HCT116 (cell line): ENCODE results near the gene PDK2. TPM values are rescaled to one million over a fixed set of nuclear protein-coding genes. Genes with fewer than 3 reads are reported as not detected.

ENCODE experiments used
- ATAC-seq: fragments of 200-7000 bp; cut with Tn5 transposase; 2 replicates; pipeline ENCODE4 v1.9.1; 2020; ENCODE audit warnings: mild to moderate bottlenecking, moderate library complexity
- BruUV-seq: library from RNA; stranded (reverse); fragments of 400-500 nt; replicated peaks from 2 replicates; lab custom pipeline; 2021; lab: Mats Ljungman, UMichigan
- CTCF ChIA-PET: fragments of 300-600 bp; sonication (Branson Sonifier 250); formaldehyde crosslinking; loops from one replicate; lab custom pipeline; 2021; ENCODE audit warnings: antibody characterized with exemption; lab: Charles Lee
- POLR2A ChIA-PET: fragments of 300-600, 350-600 bp; sonication (Branson Sonifier 250); formaldehyde crosslinking; loops from one replicate; lab custom pipeline; 2021; ENCODE audit warnings: antibody characterized with exemption; lab: Charles Lee
- RAD21 ChIA-PET, 2 experiments: fragments of 300-600 bp; sonication (Branson Sonifier 250); formaldehyde crosslinking; loops; one replicate each; lab custom pipeline; 2023; ENCODE audit warnings: low total read pairs in 2 of 2; ENCODE audit not compliant: uncharacterized antibody in 2 of 2, unreplicated experiment in 2 of 2, low non-redundant PET in 1 of 2; lab: Charles Lee
- DNase-seq: peaks from one replicate; pipeline ENCODE4 v3.0.0-alpha.2; 2010; ENCODE audit warnings: low read depth, low spot score
- H2AFZ ChIP-seq: fragments of 200-600 bp; shearing (Covaris generic), sonication (generic); 2 replicates; pipeline ENCODE4 v1.6.1; 2017; ENCODE audit warnings: low read depth, mixed run types, mixed read lengths, antibody characterized with exemption, low read length; ENCODE audit not compliant: poor library complexity, severe bottlenecking
- H3K27ac ChIP-seq: 2 replicates; pipeline ENCODE4 v1.5.1; 2012; ENCODE audit warnings: low read depth, low read length
- H3K27me3 ChIP-seq: fragments of 200-600 bp; sonication (generic); 2 replicates; pipeline ENCODE4 v1.6.1; 2016; ENCODE audit warnings: mixed run types, low read length, mixed read lengths; ENCODE audit not compliant: insufficient read depth
- H3K36me3 ChIP-seq, 2 experiments: fragments of 200-500 bp in 1 of 2; fragments of 200-600 bp in 1 of 2; sonication (Bioruptor generic) in 1 of 2; sonication (generic) in 1 of 2; 2 replicates each; pipeline versions ENCODE4 v1.5.1 to v1.6.1; 2014 to 2016; ENCODE audit warnings: low read length in 2 of 2, inconsistent platforms in 1 of 2, mixed read lengths in 1 of 2, mixed run types in 1 of 2; ENCODE audit not compliant: insufficient read depth in 2 of 2, control insufficient read depth in 1 of 2
- H3K4me1 ChIP-seq, 2 experiments: fragments of 200-600 bp in 1 of 2; sonication (generic) in 1 of 2; 2 replicates each; pipeline versions ENCODE4 v1.5.1 to v1.6.1; 2012 to 2017; ENCODE audit warnings: low read length in 2 of 2, inconsistent platforms in 1 of 2, mild to moderate bottlenecking in 1 of 2, mixed read lengths in 1 of 2, mixed run types in 1 of 2, moderate library complexity in 1 of 2; ENCODE audit not compliant: insufficient read depth in 2 of 2, control insufficient read depth in 1 of 2
- H3K4me2 ChIP-seq: fragments of 200-600 bp; sonication (generic); 2 replicates; pipeline ENCODE4 v1.6.1; 2017; ENCODE audit warnings: mixed run types, low read length, mixed read lengths
- H3K4me3 ChIP-seq, 2 experiments: fragments of 200-600 bp in 1 of 2; sonication (generic) in 1 of 2; replicated peaks in 1 of 2; 2 replicates each; pipeline ENCODE4 v1.5.1; 2011 to 2016; ENCODE audit warnings: low read length in 2 of 2, control low read depth in 1 of 2, low read depth in 1 of 2, mild to moderate bottlenecking in 1 of 2, mixed read lengths in 1 of 2, mixed run types in 1 of 2
- H3K79me2 ChIP-seq: fragments of 200-600 bp; sonication (generic); 2 replicates; pipeline ENCODE4 v1.6.1; 2017; ENCODE audit warnings: mild to moderate bottlenecking, mixed run types, low read length, moderate library complexity, mixed read lengths; ENCODE audit not compliant: insufficient read depth
- H3K9ac ChIP-seq: fragments of 200-600 bp; sonication (generic); 2 replicates; pipeline ENCODE4 v1.6.1; 2016; ENCODE audit warnings: low read length, mixed read lengths
- H3K9me2 ChIP-seq: fragments of 200-600 bp; sonication (generic), shearing (Covaris generic); 2 replicates; pipeline ENCODE4 v1.6.1; 2017; ENCODE audit warnings: mixed run types, mild to moderate bottlenecking, moderate library complexity; ENCODE audit not compliant: insufficient read depth
- H3K9me3 ChIP-seq, 2 experiments: fragments of 200-500 bp in 1 of 2; fragments of 200-600 bp in 1 of 2; sonication (Bioruptor generic) in 1 of 2; sonication (generic) in 1 of 2; 2 replicates each; pipeline ENCODE4 v1.6.1; 2014 to 2017; ENCODE audit warnings: low read length in 2 of 2, mixed read lengths in 2 of 2, inconsistent platforms in 1 of 2, low read depth in 1 of 2, mild to moderate bottlenecking in 1 of 2, mixed run types in 1 of 2, moderate library complexity in 1 of 2; ENCODE audit not compliant: control insufficient read depth in 1 of 2, insufficient read depth in 1 of 2
- H4K20me1 ChIP-seq: fragments of 200-600 bp; sonication (generic), shearing (Covaris generic); 2 replicates; pipeline ENCODE4 v1.6.1; 2017; ENCODE audit warnings: mixed run types, mild to moderate bottlenecking, moderate library complexity; ENCODE audit not compliant: insufficient read depth
- CBX3 ChIP-seq: IDR thresholded peaks from 2 replicates; pipeline ENCODE4 v1.6.1; 2012; ENCODE audit warnings: low read depth
- ELF1 ChIP-seq: IDR thresholded peaks from 2 replicates; pipeline ENCODE4 v1.6.1; 2012; ENCODE audit warnings: low read depth, borderline replicate concordance
- EZH2 ChIP-seq: fragments of 200-600 bp; sonication (generic); IDR thresholded peaks from 2 replicates; pipeline ENCODE4 v1.6.1; 2017; ENCODE audit warnings: antibody characterized with exemption, mixed run types
- EZH2phosphoT487 ChIP-seq: fragments of 200-600 bp; IDR thresholded peaks from 2 replicates; pipeline ENCODE4 v1.6.1; 2018; ENCODE audit warnings: antibody characterized with exemption, borderline replicate concordance
- FOSL1 ChIP-seq: IDR thresholded peaks from 2 replicates; pipeline ENCODE4 v1.6.1; 2012; ENCODE audit warnings: low read depth
- JUND ChIP-seq: IDR thresholded peaks from 2 replicates; pipeline ENCODE4 v1.6.1; 2012
- MAX ChIP-seq: IDR thresholded peaks from 2 replicates; pipeline ENCODE4 v1.6.1; 2012
- RAD21 ChIP-seq: IDR thresholded peaks from 2 replicates; pipeline ENCODE4 v1.6.1; 2012; ENCODE audit warnings: low read depth, mild to moderate bottlenecking
- REST ChIP-seq: IDR thresholded peaks from 2 replicates; pipeline ENCODE4 v1.6.1; 2012; ENCODE audit warnings: low read depth
- SIN3A ChIP-seq: IDR thresholded peaks from 2 replicates; pipeline ENCODE4 v1.6.1; 2012; ENCODE audit warnings: low read depth
- SP1 ChIP-seq: IDR thresholded peaks from 2 replicates; pipeline ENCODE4 v1.6.1; 2012; ENCODE audit warnings: low read depth
- ZFX ChIP-seq: fragments of 450-650 bp; IDR thresholded peaks from 2 replicates; pipeline ENCODE4 v1.6.1; 2017
- ZNF274 ChIP-seq: fragments of 200-500 bp; sonication (Bioruptor generic); IDR thresholded peaks from 2 replicates; pipeline ENCODE4 v1.6.1; 2014; ENCODE audit warnings: mild to moderate bottlenecking, low read depth, low read length, inconsistent platforms
- intact Hi-C: fragments of 100-400 bp; cut with micrococcal nuclease; formaldehyde crosslinking; loops from 2 replicates; pipeline ENCODE4 v1.10.0; 2022
- total RNA-seq: library from RNA; stranded (reverse); gene quantifications from one replicate; pipeline ENCODE4 v1.2.1, GENCODE V29; 2021; ENCODE audit not compliant: unreplicated experiment
- TF ChIP-seq, protein P1 (sequence below): IDR thresholded peaks from 2 replicates; pipeline ENCODE4 v1.6.1; 2011; ENCODE audit warnings: mild to moderate bottlenecking, low read length, moderate library complexity; ENCODE audit not compliant: insufficient replicate concordance; ENCODE audit errors: extremely low read depth

The PDK2 gene
- total RNA-seq, 1 experiment from 2014 or later, result 39.1 TPM

DNA sequence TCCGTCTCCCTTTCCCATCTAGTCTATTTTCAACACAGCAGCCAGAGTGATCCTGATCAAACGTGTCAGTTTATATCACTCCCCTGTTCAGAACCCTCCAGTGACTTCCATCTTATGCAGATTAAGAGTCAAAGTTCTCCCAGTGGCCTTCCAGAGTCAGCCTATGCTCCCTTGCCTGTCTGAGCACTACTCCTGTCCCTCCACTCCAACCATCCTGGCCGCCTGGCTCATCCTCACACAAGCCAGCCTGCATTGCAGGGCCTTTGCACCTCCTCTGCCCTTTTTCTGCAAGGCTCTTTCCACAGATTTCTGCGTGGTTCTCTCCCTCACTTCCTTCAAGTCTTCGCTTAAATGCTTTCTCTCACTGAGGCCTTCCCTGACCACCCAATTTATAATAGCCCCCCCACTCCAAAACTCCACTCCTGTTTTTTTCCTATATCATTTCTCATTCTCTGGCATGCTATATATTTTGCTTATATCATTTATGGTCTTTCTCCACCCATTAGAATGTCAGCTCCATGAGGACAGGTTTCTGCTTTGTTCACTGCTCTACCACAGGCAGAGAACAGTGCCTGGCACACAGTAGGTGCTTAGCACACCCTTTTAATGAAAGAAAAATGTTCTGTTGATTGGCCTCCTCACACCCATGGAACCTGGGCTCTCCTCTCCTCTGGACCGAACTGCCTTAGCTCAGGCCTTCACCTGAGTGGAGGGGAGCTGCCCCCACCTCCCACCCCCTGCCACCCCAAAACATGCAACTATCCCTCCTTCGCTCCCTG lies 25.5 kb downstream of the PDK2 start:
- intact Hi-C loops, result no loop called here
- H2AFZ ChIP-seq, result no peak overlapping the region
- H3K27ac ChIP-seq, result no peak overlapping the region
- no peak overlapping the region for H3K4me3 ChIP-seq
- H3K79me2 ChIP-seq, result no peaks in the 10 kb centered on the region
- BruUV-seq, result no TSS peak
- H3K9me2 ChIP-seq, result no peaks in the 10 kb centered on the region
- POLR2A ChIA-PET, result no interaction called here
- H3K9ac ChIP-seq, result no peak overlapping the region
- no peaks in the 10 kb centered on the region for H3K36me3 ChIP-seq
- H3K4me2 ChIP-seq, result no peak overlapping the region
- H3K27me3 ChIP-seq, result peaks cover 6% of the 10 kb centered on the region; the same call in 1 of the 2 replicates
- no peaks in the 10 kb centered on the region for H3K9me3 ChIP-seq
- CTCF ChIA-PET, result no interaction called here
- no peaks in the 10 kb centered on the region for H4K20me1 ChIP-seq
- TF ChIP-seq EZH2, result no peak
- TF ChIP-seq ELF1, result no peak
- TF ChIP-seq ZNF274, result no peak
- TF ChIP-seq EZH2phosphoT487, result no peak
- no peak for TF ChIP-seq FOSL1
- no peak for TF ChIP-seq MAX
- TF ChIP-seq REST, result no peak
- TF ChIP-seq ZFX, result no peak
- no peak for TF ChIP-seq SP1
- TF ChIP-seq CBX3, result no peak
- TF ChIP-seq SIN3A, result no peak
- TF ChIP-seq, protein P1, sequence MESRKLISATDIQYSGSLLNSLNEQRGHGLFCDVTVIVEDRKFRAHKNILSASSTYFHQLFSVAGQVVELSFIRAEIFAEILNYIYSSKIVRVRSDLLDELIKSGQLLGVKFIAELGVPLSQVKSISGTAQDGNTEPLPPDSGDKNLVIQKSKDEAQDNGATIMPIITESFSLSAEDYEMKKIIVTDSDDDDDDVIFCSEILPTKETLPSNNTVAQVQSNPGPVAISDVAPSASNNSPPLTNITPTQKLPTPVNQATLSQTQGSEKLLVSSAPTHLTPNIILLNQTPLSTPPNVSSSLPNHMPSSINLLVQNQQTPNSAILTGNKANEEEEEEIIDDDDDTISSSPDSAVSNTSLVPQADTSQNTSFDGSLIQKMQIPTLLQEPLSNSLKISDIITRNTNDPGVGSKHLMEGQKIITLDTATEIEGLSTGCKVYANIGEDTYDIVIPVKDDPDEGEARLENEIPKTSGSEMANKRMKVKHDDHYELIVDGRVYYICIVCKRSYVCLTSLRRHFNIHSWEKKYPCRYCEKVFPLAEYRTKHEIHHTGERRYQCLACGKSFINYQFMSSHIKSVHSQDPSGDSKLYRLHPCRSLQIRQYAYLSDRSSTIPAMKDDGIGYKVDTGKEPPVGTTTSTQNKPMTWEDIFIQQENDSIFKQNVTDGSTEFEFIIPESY, result no peak
- no peak for TF ChIP-seq JUND
- no peak for TF ChIP-seq RAD21
- RAD21 ChIA-PET, result no interaction called here
- H3K4me1 ChIP-seq, result peaks cover 12 to 30% of the 10 kb centered on the region in 2 experiments; a peak in 3 of 4 replicates
- DNase-seq (no peak), ATAC-seq (no peak)
